ENCODE results near the gene GJA10.
A peak's percentile ranks its signal among the peaks of the same experiment; 100 is the strongest.
"Not testable (repeated sequence)": the region's sequence is repeated elsewhere in the genome, so short reads cannot be mapped to it uniquely, and the experiment has no call there.

The GJA10 gene

GRCh38 chr6:89888871-89889270 is 5.4 kb upstream of the GJA10 start:
- H3K4me2 ChIP-seq (ENCODE audit: low read length), result no peak overlapping the region
- H3K4me1 ChIP-seq (ENCODE audit: control insufficient read depth, low read length), result peaks cover 13% of the 10 kb centered on the region
- H3K9me2 ChIP-seq (replicated peaks; ENCODE audit: control insufficient read depth, low read length), result no peaks in the 10 kb centered on the region
- H3F3A ChIP-seq (ENCODE audit: control insufficient read depth, insufficient read depth), result no peaks in the 10 kb centered on the region; the same call in 1 of the 2 replicates
- no peaks in the 10 kb centered on the region for H4K20me1 ChIP-seq (ENCODE audit: control insufficient read depth, insufficient read depth, low read depth, low read length)
- no peak for TF ChIP-seq CTCF (IDR thresholded peaks at IDR 0.05; ENCODE audit: low read depth, low read length, poor library complexity, severe bottlenecking)
- no peak for TF ChIP-seq EZH2phosphoT487 (IDR thresholded peaks at IDR 0.05; ENCODE audit: borderline replicate concordance, low read length)
- no peak overlapping the region for H3K27ac ChIP-seq (ENCODE audit: low read depth, low read length)
- no peaks in the 10 kb centered on the region for H3K79me2 ChIP-seq (ENCODE audit: control insufficient read depth, low read length)
- H3K36me3 ChIP-seq (ENCODE audit: control insufficient read depth, low read length), result no peaks in the 10 kb centered on the region
- peaks cover 12% of the 10 kb centered on the region for H3K27me3 ChIP-seq (ENCODE audit: control insufficient read depth, low read length)
- H3K4me3 ChIP-seq (ENCODE audit: low read length), result no peak overlapping the region
- H3K9me3 ChIP-seq (ENCODE audit: control insufficient read depth, insufficient read depth, low read length), result no peaks in the 10 kb centered on the region

GRCh38 chr6:89890845-89891528 is 3.3 kb upstream of the GJA10 start:
- H3F3A ChIP-seq (ENCODE audit: control insufficient read depth, insufficient read depth); H3K79me2 ChIP-seq (ENCODE audit: control insufficient read depth, low read length); H3K4me3 ChIP-seq (ENCODE audit: low read length); H3K9me3 ChIP-seq (ENCODE audit: control insufficient read depth, insufficient read depth, low read length); H4K20me1 ChIP-seq (ENCODE audit: control insufficient read depth, insufficient read depth, low read depth, low read length); H3K36me3 ChIP-seq (ENCODE audit: control insufficient read depth, low read length); H3K9me2 ChIP-seq (replicated peaks; ENCODE audit: control insufficient read depth, low read length); H3K27ac ChIP-seq (ENCODE audit: low read depth, low read length): not testable (repeated sequence)
- Histone ChIP-seq H3K4me1 (ENCODE audit: control insufficient read depth, low read length) (peaks cover 13% of the 10 kb centered on the region), H3K4me2 (ENCODE audit: low read length) (peak overlapping the region; percentile 24; the same call in 1 of the 2 replicates), H3K27me3 (ENCODE audit: control insufficient read depth, low read length) (peaks cover 25% of the 10 kb centered on the region)

GRCh38 chr6:89892577-89892976 is 1.7 kb upstream of the GJA10 start:
- not testable (repeated sequence) for H3K27ac ChIP-seq (ENCODE audit: low read depth, low read length)

GRCh38 chr6:89895276-89895874 is 1.1 kb downstream of the GJA10 start:
- no peak for TF ChIP-seq CTCF (IDR thresholded peaks at IDR 0.05; ENCODE audit: low read depth, low read length, poor library complexity, severe bottlenecking)
- no peak for TF ChIP-seq EZH2phosphoT487 (IDR thresholded peaks at IDR 0.05; ENCODE audit: borderline replicate concordance, low read length)
- Histone ChIP-seq H3K36me3 (ENCODE audit: control insufficient read depth, low read length) (no peaks in the 10 kb centered on the region), H3K27me3 (ENCODE audit: control insufficient read depth, low read length) (peaks cover 34% of the 10 kb centered on the region)

More at GRCh38 chr6:89892577-89892976, 1.7 kb upstream of the GJA10 start:
- not testable (repeated sequence) for H3K36me3 ChIP-seq (ENCODE audit: control insufficient read depth, low read length); H3K4me2 ChIP-seq (ENCODE audit: low read length); H3F3A ChIP-seq (ENCODE audit: control insufficient read depth, insufficient read depth); H3K4me3 ChIP-seq (ENCODE audit: low read length); H3K79me2 ChIP-seq (ENCODE audit: control insufficient read depth, low read length); H3K9me3 ChIP-seq (ENCODE audit: control insufficient read depth, insufficient read depth, low read length); H4K20me1 ChIP-seq (ENCODE audit: control insufficient read depth, insufficient read depth, low read depth, low read length); H3K9me2 ChIP-seq (replicated peaks; ENCODE audit: control insufficient read depth, low read length)
- Histone ChIP-seq H3K27me3 (ENCODE audit: control insufficient read depth, low read length) (peaks cover 32% of the 10 kb centered on the region), H3K4me1 (ENCODE audit: control insufficient read depth, low read length) (peaks cover 13% of the 10 kb centered on the region)

GRCh38 chr6:89910001-89910901 is 16.0 kb downstream of the GJA10 start:
- not testable (repeated sequence) for H4K20me1 ChIP-seq (ENCODE audit: control insufficient read depth, insufficient read depth, low read depth, low read length); H3K36me3 ChIP-seq (ENCODE audit: control insufficient read depth, low read length); H3K27me3 ChIP-seq (ENCODE audit: control insufficient read depth, low read length); H3K27ac ChIP-seq (ENCODE audit: low read depth, low read length); H3K9me2 ChIP-seq (replicated peaks; ENCODE audit: control insufficient read depth, low read length); H3K79me2 ChIP-seq (ENCODE audit: control insufficient read depth, low read length); H3K9me3 ChIP-seq (ENCODE audit: control insufficient read depth, insufficient read depth, low read length); H3K4me1 ChIP-seq (ENCODE audit: control insufficient read depth, low read length); H3F3A ChIP-seq (ENCODE audit: control insufficient read depth, insufficient read depth); H3K4me3 ChIP-seq (ENCODE audit: low read length); H3K4me2 ChIP-seq (ENCODE audit: low read length)

More at GRCh38 chr6:89895276-89895874, 1.1 kb downstream of the GJA10 start:
- no peak overlapping the region for H3K27ac ChIP-seq (ENCODE audit: low read depth, low read length)
- no peaks in the 10 kb centered on the region for H3K9me2 ChIP-seq (replicated peaks; ENCODE audit: control insufficient read depth, low read length)
- H3K4me2 ChIP-seq (ENCODE audit: low read length), result no peak overlapping the region
- H3K9me3 ChIP-seq (ENCODE audit: control insufficient read depth, insufficient read depth, low read length), result no peaks in the 10 kb centered on the region
- H3K4me1 ChIP-seq (ENCODE audit: control insufficient read depth, low read length), result peaks cover 13% of the 10 kb centered on the region
- H4K20me1 ChIP-seq (ENCODE audit: control insufficient read depth, insufficient read depth, low read depth, low read length), result no peaks in the 10 kb centered on the region
- no peaks in the 10 kb centered on the region for H3K79me2 ChIP-seq (ENCODE audit: control insufficient read depth, low read length)
- no peaks in the 10 kb centered on the region for H3F3A ChIP-seq (ENCODE audit: control insufficient read depth, insufficient read depth)
- H3K4me3 ChIP-seq (ENCODE audit: low read length), result no peak overlapping the region
